Epithelial cell of proximal tubule (primary cell): ENCODE data around the gene CCDC107. TPM values are rescaled to one million over a fixed set of nuclear protein-coding genes. Genes with fewer than 3 reads are reported as not detected.

Source experiments
- DNase-seq: peaks from one replicate; pipeline ENCODE4 v3.0.0-alpha.2; 2011; ENCODE audit warnings: low read depth
- H3K4me3 ChIP-seq: 2 replicates; pipeline ENCODE4 v1.5.1; 2011; ENCODE audit warnings: low read depth, mild to moderate bottlenecking, low read length
- CTCF ChIP-seq: conservative IDR thresholded peaks from 2 replicates; pipeline ENCODE4 v1.5.1; 2012; ENCODE audit warnings: low read depth, mild to moderate bottlenecking, low read length
- total RNA-seq: library from RNA; depleted of rRNA; stranded (reverse); fragments of >200 nt; gene quantifications from 2 replicates; pipeline ENCODE4 v1.2.3, GENCODE V29; 2015

The CCDC107 gene
- total RNA-seq, 1 donor from 2014 or later: 19.0 TPM

- no peak for TF ChIP-seq CTCF
- no peak for DNase-seq
- no peak overlapping the region for H3K4me3 ChIP-seq
Observed at GRCh38 chr9:35697486-35697885, 39.4 kb downstream of the CCDC107 start.

GRCh38 chr9:35698231-35698630 lies 40.1 kb downstream of the CCDC107 start:
- no peak for TF ChIP-seq CTCF
- no peak overlapping the region for H3K4me3 ChIP-seq
- DNase-seq: no peak

- no peak for DNase-seq
- no peak overlapping the region for H3K4me3 ChIP-seq
- no peak for TF ChIP-seq CTCF
Observed at GRCh38 chr9:35700031-35700430, 41.9 kb downstream of the CCDC107 start.

- DNase-seq: no peak
- no peak for TF ChIP-seq CTCF
- no peak overlapping the region for H3K4me3 ChIP-seq
Observed at GRCh38 chr9:35700942-35701341, 42.9 kb downstream of the CCDC107 start.

GRCh38 chr9:35702696-35703095 lies 44.6 kb downstream of the CCDC107 start:
- TF ChIP-seq CTCF: no peak
- DNase-seq: no peak
- no peak overlapping the region for H3K4me3 ChIP-seq

- no peak for DNase-seq
- H3K4me3 ChIP-seq: no peak overlapping the region
- TF ChIP-seq CTCF: no peak
Observed at GRCh38 chr9:35703906-35704672, 46.0 kb downstream of the CCDC107 start.

GRCh38 chr9:35705372-35705771 lies 47.3 kb downstream of the CCDC107 start:
- no peak overlapping the region for H3K4me3 ChIP-seq
- DNase-seq: no peak
- TF ChIP-seq CTCF: no peak
